Measurements from ENCODE around the gene RBM42. TPM values are rescaled to one million over a fixed set of nuclear protein-coding genes. Genes with fewer than 3 reads are reported as not detected.
A peak's percentile ranks its signal among the peaks of the same experiment; 100 is the strongest.

The RBM42 gene
- total RNA-seq, 1 donor from 2014 or later: 56.1 TPM

- Histone ChIP-seq H3K9me3 (no peaks in the 10 kb centered on the region), H3K4me3 (no peak overlapping the region), H3K36me3 (no peaks in the 10 kb centered on the region), H3K27ac (no peak overlapping the region), H3K4me1 (peaks cover 7% of the 10 kb centered on the region), H3K27me3 (ENCODE audit: low read depth) (peaks cover 39% of the 10 kb centered on the region)
- intact Hi-C loops (cut with DNase I): no loop called here
- TF ChIP-seq CTCF (IDR thresholded peaks at IDR 0.05): no peak
- ATAC-seq: no peak
- DNase-seq: no peak
Measured at GRCh38 chr19:35670686-35671085, 41.9 kb downstream of the RBM42 start.

- no peak for DNase-seq
- intact Hi-C loops (cut with DNase I): no loop called here
Measured at GRCh38 chr19:35671818-35672217, 43.0 kb downstream of the RBM42 start.

DNA sequence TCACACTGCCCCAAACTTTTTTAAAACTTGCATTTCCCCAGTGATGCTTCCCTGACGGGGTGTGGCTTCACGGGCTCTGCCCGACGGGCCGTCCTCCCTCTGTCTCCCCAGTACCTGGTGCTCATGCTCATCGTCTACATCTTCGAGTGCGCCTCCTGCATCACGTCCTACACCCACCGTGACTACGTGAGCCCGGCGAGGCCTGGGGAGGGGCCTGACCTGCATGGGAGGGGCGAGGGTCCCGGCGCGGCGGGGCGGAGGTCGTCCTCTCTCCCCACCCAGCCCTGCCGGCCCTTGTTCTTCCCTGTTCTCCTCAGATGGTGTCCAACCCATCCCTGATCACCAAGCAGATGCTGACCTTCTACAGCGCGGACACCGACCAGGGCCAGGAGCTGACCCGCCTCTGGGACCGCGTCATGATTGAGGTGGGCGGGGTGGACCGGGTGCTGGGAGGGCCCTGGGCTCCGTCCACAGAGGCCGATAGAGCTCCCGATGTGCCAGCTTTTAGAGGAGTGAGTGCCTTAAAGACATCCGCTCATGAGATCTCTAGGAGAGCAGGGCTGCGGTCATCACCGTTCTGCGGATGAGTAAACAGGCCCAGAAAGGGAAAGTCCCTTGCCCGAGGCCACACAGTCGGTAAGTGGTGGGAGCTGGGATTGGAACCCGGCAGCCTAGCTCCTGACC lies 44.4 kb downstream of the RBM42 start:
- H3K27ac ChIP-seq: no peak overlapping the region
- intact Hi-C loops (cut with DNase I): no loop called here
- H3K9me3 ChIP-seq: no peaks in the 10 kb centered on the region
- no peak for TF ChIP-seq CTCF (IDR thresholded peaks at IDR 0.05)
- peaks cover 42% of the 10 kb centered on the region for H3K27me3 ChIP-seq (ENCODE audit: low read depth)
- ATAC-seq (peak; percentile 82), DNase-seq (no peak)
- peak overlapping the region; percentile 42 for H3K4me3 ChIP-seq
- H3K36me3 ChIP-seq: no peaks in the 10 kb centered on the region
- peaks cover 7% of the 10 kb centered on the region for H3K4me1 ChIP-seq

More at GRCh38 chr19:35671818-35672217, 43.0 kb downstream of the RBM42 start:
- Histone ChIP-seq H3K9me3 (no peaks in the 10 kb centered on the region), H3K27ac (no peak overlapping the region), H3K4me1 (peaks cover 7% of the 10 kb centered on the region), H3K36me3 (no peaks in the 10 kb centered on the region), H3K27me3 (ENCODE audit: low read depth) (peaks cover 42% of the 10 kb centered on the region), H3K4me3 (no peak overlapping the region)
- ATAC-seq: no peak
- TF ChIP-seq CTCF (IDR thresholded peaks at IDR 0.05): no peak

GRCh38 chr19:35675589-35676140 lies 46.8 kb downstream of the RBM42 start:
- peaks cover 42% of the 10 kb centered on the region for H3K27me3 ChIP-seq (ENCODE audit: low read depth)
- DNase-seq (no peak), ATAC-seq (no peak)
- H3K4me1 ChIP-seq: peaks cover 7% of the 10 kb centered on the region
- H3K4me3 ChIP-seq: no peak overlapping the region
- H3K9me3 ChIP-seq: no peaks in the 10 kb centered on the region
- H3K36me3 ChIP-seq: no peaks in the 10 kb centered on the region
- intact Hi-C loops (cut with DNase I): no loop called here
- TF ChIP-seq CTCF (IDR thresholded peaks at IDR 0.05): no peak
- no peak overlapping the region for H3K27ac ChIP-seq

Other genes starting within 250 kb of the RBM42 start
- 4.7 TPM for gene FFAR2, start 180.8 kb upstream of the RBM42 start, total RNA-seq
- 0.89 TPM for gene KRTDAP, start 138.6 kb upstream of the RBM42 start, total RNA-seq
- gene DMKN, start 115.4 kb upstream of the RBM42 start, total RNA-seq: 70.7 TPM
- not detected for gene SBSN, start 100.7 kb upstream of the RBM42 start, total RNA-seq
- gene GAPDHS, start 95.6 kb upstream of the RBM42 start, total RNA-seq: not detected
- 81.6 TPM for gene TMEM147, start 83.4 kb upstream of the RBM42 start, total RNA-seq
- gene ATP4A, start 65.4 kb upstream of the RBM42 start, total RNA-seq: not detected
- gene PMIS2, start 42.9 kb upstream of the RBM42 start, total RNA-seq: not detected
- 9.1 TPM for gene HAUS5, start 16.3 kb upstream of the RBM42 start, total RNA-seq
- 1.1 TPM for gene ETV2, start 12.7 kb downstream of the RBM42 start, total RNA-seq
- 267 TPM for gene COX6B1, start 19.3 kb downstream of the RBM42 start, total RNA-seq
- not detected for gene UPK1A, start 37.5 kb downstream of the RBM42 start, total RNA-seq
- 0.21 TPM for gene ZBTB32, start 75.5 kb downstream of the RBM42 start, total RNA-seq
- gene KMT2B, start 89.0 kb downstream of the RBM42 start, total RNA-seq: 37.2 TPM
- 17.1 TPM for gene IGFLR1, start 113.4 kb downstream of the RBM42 start, total RNA-seq
- gene U2AF1L4, start 116.4 kb downstream of the RBM42 start, total RNA-seq: 20.3 TPM
- 60.0 TPM for gene PSENEN, start 116.6 kb downstream of the RBM42 start, total RNA-seq
- 7.2 TPM for gene LIN37, start 119.5 kb downstream of the RBM42 start, total RNA-seq
- 29.4 TPM for gene HSPB6, start 128.0 kb downstream of the RBM42 start, total RNA-seq
- 20.8 TPM for gene PROSER3, start 129.1 kb downstream of the RBM42 start, total RNA-seq
- 13.1 TPM for gene ARHGAP33, start 146.5 kb downstream of the RBM42 start, total RNA-seq
- not detected for gene PRODH2, start 183.8 kb downstream of the RBM42 start, total RNA-seq
- gene NPHS1, start 223.5 kb downstream of the RBM42 start, total RNA-seq: not detected
- 0.12 TPM for gene KIRREL2, start 227.9 kb downstream of the RBM42 start, total RNA-seq
- 2.1 TPM for gene APLP1, start 239.5 kb downstream of the RBM42 start, total RNA-seq